Measurements from ENCODE around the gene RAP2B. TPM values are rescaled to one million over a fixed set of nuclear protein-coding genes. Genes with fewer than 3 reads are reported as not detected.

Gene RAP2B
- total RNA-seq, 1 donor, result 20.3 TPM

GRCh38 chr3:153163756-153164550, 1.9 kb downstream of the RAP2B start:
- Histone ChIP-seq H3K79me2 (ENCODE audit: insufficient read depth, low read length) (peaks cover 58% of the 10 kb centered on the region), H3K9me3 (ENCODE audit: low read depth, low read length) (no peaks in the 10 kb centered on the region), H3K4me3 (ENCODE audit: insufficient read depth, low read length) (peak overlapping the region; percentile 95), H4K20me1 (ENCODE audit: insufficient read depth, low read length) (peaks cover 32% of the 10 kb centered on the region), H3K27ac (ENCODE audit: low read depth, low read length) (peak overlapping the region; percentile 75), H3K36me3 (ENCODE audit: insufficient read depth, low read length) (peaks cover 4% of the 10 kb centered on the region), H3K4me2 (ENCODE audit: insufficient read depth, low read length) (peak overlapping the region; percentile 97), H3K27me3 (ENCODE audit: insufficient read depth, low read length) (no peaks in the 10 kb centered on the region), H3K4me1 (ENCODE audit: insufficient read depth, low read length) (peaks cover 21% of the 10 kb centered on the region), H2AFZ (ENCODE audit: low read length) (no peak overlapping the region)
- no peak for TF ChIP-seq CTCF (IDR thresholded peaks at IDR 0.05; ENCODE audit: extremely low read depth, low read depth, low read length)
- peak; percentile 71 for DNase-seq (ENCODE audit: insufficient read length, low spot score, missing footprints)

GRCh38 chr3:153165261-153165681, 3.2 kb downstream of the RAP2B start:
- Histone ChIP-seq H3K4me2 (ENCODE audit: insufficient read depth, low read length) (peak overlapping the region; percentile 97), H3K27me3 (ENCODE audit: insufficient read depth, low read length) (no peaks in the 10 kb centered on the region), H3K4me1 (ENCODE audit: insufficient read depth, low read length) (peaks cover 21% of the 10 kb centered on the region), H3K4me3 (ENCODE audit: insufficient read depth, low read length) (peak overlapping the region; percentile 95), H3K79me2 (ENCODE audit: insufficient read depth, low read length) (peaks cover 58% of the 10 kb centered on the region), H3K9me3 (ENCODE audit: low read depth, low read length) (no peaks in the 10 kb centered on the region), H4K20me1 (ENCODE audit: insufficient read depth, low read length) (peaks cover 32% of the 10 kb centered on the region), H3K27ac (ENCODE audit: low read depth, low read length) (peak overlapping the region; percentile 17), H3K36me3 (ENCODE audit: insufficient read depth, low read length) (peaks cover 4% of the 10 kb centered on the region), H2AFZ (ENCODE audit: low read length) (no peak overlapping the region)
- peak; percentile 73 for DNase-seq (ENCODE audit: insufficient read length, low spot score, missing footprints)
- peak; percentile 49 for TF ChIP-seq CTCF (IDR thresholded peaks at IDR 0.05; ENCODE audit: extremely low read depth, low read depth, low read length)

- Histone ChIP-seq H4K20me1 (ENCODE audit: insufficient read depth, low read length) (peaks cover 32% of the 10 kb centered on the region), H3K4me2 (ENCODE audit: insufficient read depth, low read length) (peak overlapping the region; percentile 97), H3K9me3 (ENCODE audit: low read depth, low read length) (no peaks in the 10 kb centered on the region), H3K27me3 (ENCODE audit: insufficient read depth, low read length) (no peaks in the 10 kb centered on the region), H3K79me2 (ENCODE audit: insufficient read depth, low read length) (peaks cover 58% of the 10 kb centered on the region), H3K36me3 (ENCODE audit: insufficient read depth, low read length) (peaks cover 4% of the 10 kb centered on the region), H2AFZ (ENCODE audit: low read length) (no peak overlapping the region), H3K27ac (ENCODE audit: low read depth, low read length) (peak overlapping the region; percentile 17), H3K4me1 (ENCODE audit: insufficient read depth, low read length) (peaks cover 21% of the 10 kb centered on the region), H3K4me3 (ENCODE audit: insufficient read depth, low read length) (peak overlapping the region; percentile 95)
- no peak for TF ChIP-seq CTCF (IDR thresholded peaks at IDR 0.05; ENCODE audit: extremely low read depth, low read depth, low read length)
- no peak for DNase-seq (ENCODE audit: insufficient read length, low spot score, missing footprints)
Observed at GRCh38 chr3:153166206-153166605, 4.2 kb downstream of the RAP2B start.

- DNase-seq (ENCODE audit: insufficient read length, low spot score, missing footprints), result no peak
- H2AFZ ChIP-seq (ENCODE audit: low read length), result no peak overlapping the region
- no peak for TF ChIP-seq CTCF (IDR thresholded peaks at IDR 0.05; ENCODE audit: extremely low read depth, low read depth, low read length)
- peaks cover 32% of the 10 kb centered on the region for H4K20me1 ChIP-seq (ENCODE audit: insufficient read depth, low read length)
- H3K79me2 ChIP-seq (ENCODE audit: insufficient read depth, low read length), result peaks cover 58% of the 10 kb centered on the region
- H3K27me3 ChIP-seq (ENCODE audit: insufficient read depth, low read length), result no peaks in the 10 kb centered on the region
- H3K9me3 ChIP-seq (ENCODE audit: low read depth, low read length), result no peaks in the 10 kb centered on the region
- peaks cover 21% of the 10 kb centered on the region for H3K4me1 ChIP-seq (ENCODE audit: insufficient read depth, low read length)
- H3K4me3 ChIP-seq (ENCODE audit: insufficient read depth, low read length), result no peak overlapping the region
- H3K4me2 ChIP-seq (ENCODE audit: insufficient read depth, low read length), result peak overlapping the region; percentile 97
- H3K36me3 ChIP-seq (ENCODE audit: insufficient read depth, low read length), result peaks cover 4% of the 10 kb centered on the region
- no peak overlapping the region for H3K27ac ChIP-seq (ENCODE audit: low read depth, low read length)
Observed at GRCh38 chr3:153166796-153167195, 4.8 kb downstream of the RAP2B start.

All from osteoblast (primary cell).